ENCODE data around the gene KCNK3. TPM values are rescaled to one million over a fixed set of nuclear protein-coding genes. Genes with fewer than 3 reads are reported as not detected.

KCNK3 gene
- total and polyA plus RNA-seq, 2 donors (not counting 3 experiments of a cell fraction or from before 2014, with no cell fraction given): not detected

DNA sequence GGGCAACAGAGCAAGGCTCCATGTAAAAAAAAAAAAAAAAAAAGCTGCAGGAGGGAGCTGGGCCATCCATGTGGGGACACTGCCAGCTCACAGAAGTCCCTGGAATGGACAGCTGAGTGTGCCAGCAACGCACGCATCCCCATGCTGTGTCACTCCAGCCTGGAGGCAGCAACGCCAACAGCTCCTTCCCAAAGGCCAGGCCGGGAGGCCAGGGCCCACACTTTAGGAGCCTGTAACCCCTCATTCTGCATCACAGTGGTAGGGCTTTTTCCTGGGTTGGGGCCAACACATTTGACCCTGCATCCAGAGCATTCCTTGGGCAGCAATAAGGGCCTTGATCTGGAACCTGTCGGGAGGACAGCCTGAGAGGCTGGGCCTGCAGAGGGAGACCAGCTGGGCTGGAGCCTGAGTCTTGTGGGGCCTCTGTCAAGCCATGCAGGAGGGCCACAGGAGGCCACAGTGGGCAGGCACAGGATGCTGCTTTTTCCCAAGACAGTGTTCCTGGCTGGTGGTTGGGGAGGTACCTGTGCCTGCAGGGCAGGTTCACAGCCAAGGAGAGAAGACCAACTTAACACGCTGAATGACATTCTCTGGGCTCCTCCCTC lies 16.8 kb upstream of the KCNK3 start:
- ChIA-PET CTCF (no interaction called here), POLR2A (no interaction called here)
- dilution Hi-C loops (cut with MboI; ENCODE audit: extremely low pct_ligation_motif_present, low sequenced_read_pairs): no loop called here
- Histone ChIP-seq H3K9me1 (replicated peaks; ENCODE audit: control insufficient read depth, extremely low read depth, insufficient read depth, low read length) (no peaks in the 10 kb centered on the region), H3K9me3 (replicated peaks; ENCODE audit: control insufficient read depth, insufficient read depth, low read length) (no peaks in the 10 kb centered on the region), H3K9ac (replicated peaks; ENCODE audit: extremely low read depth, insufficient read depth, low read length) (no peak overlapping the region), H3K4me1 (ENCODE audit: control insufficient read depth, extremely low read depth, insufficient read depth, low read length) (no peaks in the 10 kb centered on the region), H3K27ac (ENCODE audit: insufficient read depth, low read depth, low read length) (no peak overlapping the region), H3K4me3 (replicated peaks in 1 of 3; ENCODE audit: insufficient read depth in 1 of 3, low read depth in 1 of 3, low read length in 3 of 3) (no peak overlapping the region), H3K36me3 (ENCODE audit: control insufficient read depth in 2 of 2, extremely low read depth in 1 of 2, insufficient read depth in 2 of 2, low read length in 2 of 2) (no peaks in the 10 kb centered on the region), H3K79me2 (ENCODE audit: control insufficient read depth, insufficient read depth, low read length) (no peaks in the 10 kb centered on the region), H3K4me2 (ENCODE audit: insufficient read depth, low read length) (no peak overlapping the region), H3K27me3 (ENCODE audit: control insufficient read depth in 2 of 2, insufficient read depth in 2 of 2, low read length in 2 of 2) (peaks cover 7 to 14% of the 10 kb centered on the region in 2 experiments), H2AFZ (ENCODE audit: low read depth, low read length) (no peak overlapping the region), H4K20me1 (replicated peaks; ENCODE audit: control insufficient read depth, extremely low read depth, insufficient read depth, low read length) (no peaks in the 10 kb centered on the region)
- intact Hi-C loops (cut with micrococcal nuclease): no loop called here
- no peak for FAIRE-seq
- TF ChIP-seq POLR2AphosphoS5 (IDR thresholded peaks at IDR 0.05; ENCODE audit: insufficient read depth, low read depth, low read length): no peak
- no peak for TF ChIP-seq MYC (IDR thresholded peaks at IDR 0.05; ENCODE audit: low read depth, low read length)
- no peak for TF ChIP-seq POLR2A (IDR thresholded peaks at IDR 0.05; ENCODE audit: low read depth, low read length)
- no peak for TF ChIP-seq CTCF (IDR thresholded peaks at IDR 0.05; ENCODE audit: extremely low read depth in 1 of 2, insufficient read depth in 1 of 2, low read depth in 1 of 2, low read length in 2 of 2)
- TF ChIP-seq JUN (IDR thresholded peaks at IDR 0.05; ENCODE audit: borderline replicate concordance, insufficient read depth, insufficient read length, low read depth): no peak
- TF ChIP-seq GATA2 (IDR thresholded peaks at IDR 0.05; ENCODE audit: insufficient read depth, insufficient read length, low read depth, low read length): no peak
- no peak for TF ChIP-seq FOS (IDR thresholded peaks at IDR 0.05; ENCODE audit: borderline replicate concordance, insufficient read depth, low read length)
- TF ChIP-seq, protein P1, sequence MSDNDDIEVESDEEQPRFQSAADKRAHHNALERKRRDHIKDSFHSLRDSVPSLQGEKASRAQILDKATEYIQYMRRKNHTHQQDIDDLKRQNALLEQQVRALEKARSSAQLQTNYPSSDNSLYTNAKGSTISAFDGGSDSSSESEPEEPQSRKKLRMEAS (IDR thresholded peaks at IDR 0.05; ENCODE audit: insufficient read depth, insufficient read length): no peak
- TF ChIP-seq EZH2 (IDR thresholded peaks at IDR 0.05; ENCODE audit: borderline replicate concordance, low read depth, low read length, severe bottlenecking): no peak
- BruUV-seq (replicated peaks): no TSS peak
- no peak for DNase-seq (ENCODE audit: low read depth, low spot score)

Data from endothelial cell of umbilical vein (primary cell).